ENCODE data around the gene CRIP2.

DNA sequence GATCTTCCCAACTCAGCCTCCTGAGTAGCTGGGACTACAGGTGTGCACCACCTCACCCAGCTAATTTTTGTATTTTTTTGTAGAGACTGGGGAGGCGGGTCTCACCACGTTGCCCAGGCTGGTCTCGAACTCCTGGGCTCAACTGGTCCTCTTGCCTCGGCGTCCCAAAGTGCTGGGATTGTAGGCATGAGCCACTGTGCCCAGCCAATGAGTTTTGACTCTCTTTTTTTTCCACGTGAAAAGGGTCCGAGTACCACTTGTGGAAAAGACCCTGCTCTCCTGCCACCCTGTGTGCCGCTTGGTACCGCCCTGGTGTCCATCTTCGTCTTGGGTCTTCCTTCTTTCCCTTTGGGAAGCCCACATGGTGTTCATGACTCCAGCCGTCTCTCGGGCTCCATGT, 34.0 kb downstream of the CRIP2 start:
- TF ChIP-seq CTCF (IDR thresholded peaks at IDR 0.05; ENCODE audit: low read length) = no peak
- TF ChIP-seq EZH2 (IDR thresholded peaks at IDR 0.05; ENCODE audit: borderline replicate concordance, low read length) = no peak
